ENCODE measurements around the gene PKHD1.

PKHD1 gene

DNA sequence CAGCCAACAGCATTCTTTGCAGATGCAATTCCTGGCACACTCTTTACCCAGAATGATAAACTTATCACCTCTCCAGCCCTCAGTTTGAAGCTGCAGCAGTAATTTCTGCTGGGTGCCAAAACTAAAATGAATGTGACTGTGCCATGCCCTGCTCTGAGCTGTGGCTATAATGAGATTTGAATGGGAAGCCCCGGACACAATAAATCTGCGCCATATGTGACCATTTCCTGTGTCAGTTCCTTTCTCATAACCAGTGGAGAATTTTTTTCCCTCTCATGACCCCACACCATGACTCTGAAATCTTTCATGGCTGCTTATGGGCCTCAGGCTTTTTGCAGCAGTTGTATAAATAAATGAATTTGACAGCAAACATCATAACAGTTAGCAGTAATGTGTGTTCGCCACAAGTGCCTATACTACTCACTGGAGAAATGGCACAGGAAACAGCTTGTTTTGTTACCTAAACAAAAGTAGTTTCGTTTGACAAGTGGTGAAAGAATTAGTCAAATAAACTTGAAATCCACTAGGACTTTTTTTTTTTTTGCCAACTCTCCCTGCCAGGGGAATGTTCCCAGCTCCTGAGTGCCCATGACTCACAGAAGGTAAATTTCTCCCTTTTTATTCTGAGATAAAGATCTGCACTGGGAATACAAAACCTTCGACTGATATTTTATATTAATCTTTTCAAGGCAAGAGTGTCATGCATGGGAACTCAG, 408.4 kb downstream of the PKHD1 start:
- no peak for DNase-seq (ENCODE audit: low spot score)

DNA sequence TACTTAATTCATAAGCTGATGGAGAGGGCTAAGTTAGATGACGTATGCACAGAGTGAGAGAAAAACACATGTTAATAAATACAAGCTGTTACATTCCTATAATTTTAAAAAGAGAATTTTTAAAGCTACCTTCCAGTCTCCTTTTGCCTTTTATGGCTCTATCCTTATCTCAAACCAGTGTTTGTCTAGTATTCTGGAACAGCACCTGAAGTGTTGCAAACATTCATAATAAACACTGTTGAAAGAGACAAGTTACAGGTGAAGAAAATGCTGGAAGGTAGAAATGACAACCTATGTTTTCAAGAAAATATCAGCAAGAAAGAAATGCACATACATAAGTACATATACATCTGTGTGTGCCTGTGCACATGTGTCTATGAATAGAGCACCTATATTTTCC, 409.1 kb downstream of the PKHD1 start:
- DNase-seq (ENCODE audit: low spot score): no peak

DNA sequence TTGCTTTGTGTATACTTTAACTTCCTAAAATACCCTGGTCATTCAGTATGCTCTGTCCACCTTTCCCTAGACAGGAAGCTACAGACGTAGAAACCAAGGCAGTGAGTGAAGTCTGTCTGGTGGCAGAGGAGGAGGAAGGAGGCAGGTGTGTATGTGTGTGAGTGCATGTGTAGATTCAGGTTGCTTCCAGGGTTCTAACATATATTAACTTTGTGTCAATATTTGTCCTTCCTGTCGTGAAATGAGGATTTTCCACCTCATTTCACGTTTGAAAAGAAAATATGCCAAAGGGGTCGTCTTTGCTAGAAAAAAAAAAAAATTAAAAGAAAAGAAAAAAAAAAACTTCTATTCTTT, 411.5 kb downstream of the PKHD1 start:
- no peak for DNase-seq (ENCODE audit: low spot score)

DNA sequence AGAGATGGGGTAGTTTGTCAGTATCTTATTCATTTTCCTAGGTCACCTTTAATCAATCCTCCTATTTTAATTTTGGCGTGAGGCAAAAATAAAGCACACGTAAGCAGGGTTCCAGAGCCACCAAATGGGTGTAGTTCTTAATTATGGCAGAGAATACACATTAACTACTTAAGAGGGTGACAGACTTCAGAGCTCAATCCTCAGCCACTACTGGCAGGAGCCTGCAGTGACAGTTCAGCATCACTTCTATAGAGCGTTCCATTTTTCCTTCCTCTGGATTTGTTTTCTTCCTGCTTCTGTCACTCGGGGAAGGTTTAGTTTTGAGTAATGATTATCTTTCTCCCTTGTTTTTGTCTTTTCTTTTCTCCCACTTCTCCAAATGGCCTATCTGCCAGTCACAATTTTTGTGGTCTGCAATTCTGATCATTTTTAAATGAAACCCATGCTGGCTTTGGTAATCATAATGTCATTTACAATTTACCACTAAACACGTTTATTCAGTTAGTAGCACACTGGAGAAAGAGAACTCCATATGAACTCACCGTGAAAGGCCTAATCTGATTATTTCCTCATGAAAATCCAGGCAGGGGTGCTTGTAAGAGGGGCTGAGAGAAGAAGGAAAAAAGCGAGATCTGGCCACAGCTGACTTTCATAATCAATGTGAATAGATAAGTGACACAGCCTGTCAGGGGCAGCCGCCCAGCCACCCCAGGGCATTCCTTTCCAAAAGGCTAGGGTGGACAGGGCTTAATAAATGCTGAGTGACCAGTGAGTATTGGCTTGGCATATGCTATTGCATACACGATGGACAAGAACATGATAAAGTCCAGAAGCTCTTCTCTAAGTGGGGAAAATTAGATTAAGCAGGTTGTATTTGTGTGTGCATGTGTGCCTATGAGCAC, 412.1 kb downstream of the PKHD1 start:
- no peak for DNase-seq (ENCODE audit: low spot score)

DNA sequence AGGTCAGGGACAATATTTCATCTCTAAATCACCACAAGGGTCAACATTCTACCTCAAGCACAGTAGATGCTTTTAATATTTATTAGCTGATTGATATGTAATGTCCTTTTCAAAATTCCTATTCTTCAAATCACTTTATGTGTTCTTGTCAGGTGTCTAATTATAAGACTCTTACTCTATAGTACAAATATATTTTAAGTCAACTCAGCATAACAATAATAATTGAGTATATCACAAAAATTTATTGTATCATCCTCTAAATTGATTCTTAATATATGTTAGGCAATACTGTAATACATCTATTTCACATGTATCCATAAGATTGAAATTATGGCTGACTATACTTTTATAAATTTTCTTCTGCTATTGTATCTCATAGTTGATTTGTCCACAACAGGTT, 423.9 kb downstream of the PKHD1 start:
- DNase-seq (ENCODE audit: low spot score): no peak

DNA sequence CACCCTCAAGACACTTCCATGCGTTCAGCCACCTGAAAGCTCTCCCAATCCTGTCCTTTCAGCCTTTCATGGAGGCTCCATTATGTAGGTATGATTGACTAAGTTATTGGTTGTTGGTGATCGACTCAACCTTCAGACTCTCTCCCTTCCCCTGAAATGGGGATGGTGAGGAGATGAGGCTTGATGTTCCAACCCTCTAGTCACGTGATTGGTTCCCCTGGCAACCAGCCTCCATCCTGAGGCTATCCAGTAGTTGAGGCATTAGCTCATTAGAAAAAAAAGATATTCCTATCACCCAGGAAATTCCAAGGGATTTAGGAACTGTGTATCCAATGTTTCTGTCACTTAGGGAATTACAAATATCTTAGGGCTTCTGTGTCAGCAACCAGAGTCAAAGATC, 426.6 kb downstream of the PKHD1 start:
- no peak for DNase-seq (ENCODE audit: low spot score)

DNA sequence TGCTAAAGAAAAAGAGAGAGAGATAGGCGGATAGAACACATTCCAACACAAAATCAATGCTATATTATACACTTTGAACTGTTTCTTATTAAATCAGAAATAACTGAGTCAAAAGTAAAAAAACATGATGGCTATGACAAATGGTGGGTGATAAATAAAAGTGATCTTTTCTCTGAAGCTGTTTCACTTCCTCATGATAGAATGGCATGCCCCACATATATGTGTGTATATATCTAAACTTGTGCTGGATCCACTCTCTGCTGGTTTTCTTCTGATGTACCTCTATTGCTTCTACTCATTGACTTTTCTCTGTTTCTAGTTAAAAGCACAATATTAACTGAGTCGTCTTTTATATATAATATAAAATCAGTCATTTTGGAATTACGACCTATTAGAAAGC, 429.9 kb downstream of the PKHD1 start:
- no peak for DNase-seq (ENCODE audit: low spot score)

DNA sequence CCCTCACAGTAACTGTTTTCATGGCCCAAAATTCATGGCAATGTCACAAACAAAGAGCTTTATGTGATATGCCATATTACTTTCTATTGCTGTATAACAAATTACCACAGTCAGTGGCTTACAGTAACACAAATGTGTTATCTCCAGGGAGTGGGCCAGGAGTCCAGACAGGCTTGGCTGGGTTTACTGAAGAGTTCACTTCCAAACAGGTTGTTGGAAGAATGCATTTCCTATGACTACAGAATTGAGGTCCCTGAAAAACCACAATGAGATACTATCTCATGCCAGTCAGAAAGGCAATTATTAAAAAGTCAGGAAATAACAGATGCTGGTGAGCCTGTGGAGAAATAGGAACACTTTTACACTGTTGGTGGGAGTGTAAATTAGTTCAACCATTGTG, 431.9 kb downstream of the PKHD1 start:
- DNase-seq (ENCODE audit: low spot score): no peak

DNA sequence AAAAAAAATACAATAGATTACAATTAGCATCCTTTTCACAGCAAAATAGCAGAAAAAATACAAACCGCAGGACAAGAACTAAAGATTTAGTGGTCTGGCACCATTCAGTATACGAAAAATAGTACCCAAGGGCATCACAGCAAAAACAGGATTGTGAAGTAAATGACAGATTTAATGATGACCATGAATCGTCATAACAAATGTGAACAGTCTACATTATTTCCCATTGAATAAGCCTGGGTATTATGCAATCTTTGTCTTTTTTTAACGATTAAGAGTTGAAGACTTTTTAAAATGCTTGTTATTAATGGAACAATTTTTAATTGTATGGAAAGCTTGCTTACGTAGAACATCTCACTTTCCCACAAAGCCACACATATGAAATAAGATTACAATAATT, 432.8 kb downstream of the PKHD1 start:
- no peak for DNase-seq (ENCODE audit: low spot score)

DNA sequence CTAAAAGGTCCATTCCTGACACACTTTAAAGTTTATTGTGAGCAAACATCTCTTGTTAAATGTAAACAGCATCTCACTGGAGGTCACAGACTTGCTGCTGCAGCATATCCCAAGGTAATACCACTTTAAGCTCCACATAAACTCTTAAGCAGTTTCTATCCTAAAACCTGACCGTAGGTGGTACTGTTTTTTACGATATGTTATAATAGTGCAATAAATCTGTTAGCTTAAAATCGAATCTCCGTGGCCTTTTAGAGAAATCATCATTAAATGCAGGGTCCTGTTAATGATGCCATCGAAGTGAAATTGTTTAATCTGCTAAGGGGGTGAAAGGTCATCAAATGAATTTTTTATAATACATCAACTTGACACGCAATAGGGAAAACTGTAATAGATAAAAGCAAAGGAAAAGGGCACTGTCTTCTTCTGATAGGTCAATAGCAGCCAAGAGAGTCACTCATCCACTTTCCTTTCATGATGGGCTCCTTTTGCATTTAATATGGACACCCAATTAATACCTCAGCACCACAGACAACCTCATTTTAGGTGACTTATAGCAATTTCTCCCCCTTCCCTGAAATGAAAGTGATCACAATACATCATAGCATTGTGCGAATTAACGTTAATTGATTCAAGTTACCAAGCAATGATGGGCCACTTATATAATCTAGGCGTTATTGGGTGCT, 436.1 kb downstream of the PKHD1 start:
- no peak for DNase-seq (ENCODE audit: low spot score)

DNA sequence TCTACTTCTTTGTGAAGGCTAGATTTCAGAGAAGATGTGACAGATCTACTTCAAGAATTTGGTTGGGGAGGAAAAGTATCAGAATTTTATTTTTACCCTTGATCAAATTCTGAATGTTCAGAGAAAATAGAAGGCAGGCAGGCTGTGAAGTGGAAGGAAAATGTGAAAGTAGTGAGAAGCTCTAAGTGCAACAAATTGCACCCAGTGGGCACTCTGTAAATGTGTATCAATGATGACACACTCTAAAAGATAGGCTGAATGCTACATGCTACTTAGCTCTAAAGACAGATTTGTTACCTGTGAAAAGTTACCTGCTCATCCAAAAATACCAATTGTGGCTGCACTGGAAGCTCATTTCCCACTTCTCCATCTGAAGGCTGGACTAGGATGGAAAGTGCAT, 438.6 kb downstream of the PKHD1 start:
- DNase-seq (ENCODE audit: low spot score): no peak

DNA sequence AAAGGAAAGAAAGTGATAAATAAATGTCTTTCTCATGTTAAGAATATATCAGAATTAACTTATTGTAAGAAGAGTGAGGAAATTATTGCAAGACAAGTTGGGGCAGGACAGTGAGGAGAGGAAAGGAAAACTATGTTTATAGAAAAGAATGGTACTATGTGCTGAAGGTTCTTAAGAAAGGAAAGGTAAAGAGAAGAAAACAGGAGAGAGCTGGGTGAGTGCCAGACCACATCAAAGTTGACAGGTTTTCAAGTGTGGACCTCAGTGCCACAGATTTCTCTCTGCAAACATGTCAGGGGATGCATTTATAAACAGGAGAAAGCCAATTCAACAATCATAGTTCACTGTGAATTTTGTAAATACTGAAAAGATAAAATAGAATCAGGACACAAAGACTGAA, 439.2 kb downstream of the PKHD1 start:
- no peak for DNase-seq (ENCODE audit: low spot score)

DNA sequence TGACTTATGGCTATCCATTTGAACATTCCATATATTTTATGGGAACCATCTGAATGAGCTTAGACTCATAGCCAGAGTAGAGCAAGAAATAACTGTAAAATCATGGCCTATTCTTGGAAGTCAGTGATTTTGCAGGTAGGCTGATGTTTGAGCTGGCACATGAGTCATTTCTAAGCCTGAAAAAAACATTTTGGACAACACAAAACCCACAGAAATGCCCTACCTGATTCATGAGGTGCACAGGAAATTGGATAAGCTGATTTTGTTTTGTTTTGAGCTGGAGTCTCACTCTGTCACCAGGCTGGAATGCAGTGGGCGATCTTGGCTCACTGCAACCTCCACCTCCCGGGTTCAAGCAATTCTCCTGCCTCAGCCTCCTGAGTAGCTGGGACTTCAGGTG, 443.0 kb downstream of the PKHD1 start:
- DNase-seq (ENCODE audit: low spot score): no peak

DNA sequence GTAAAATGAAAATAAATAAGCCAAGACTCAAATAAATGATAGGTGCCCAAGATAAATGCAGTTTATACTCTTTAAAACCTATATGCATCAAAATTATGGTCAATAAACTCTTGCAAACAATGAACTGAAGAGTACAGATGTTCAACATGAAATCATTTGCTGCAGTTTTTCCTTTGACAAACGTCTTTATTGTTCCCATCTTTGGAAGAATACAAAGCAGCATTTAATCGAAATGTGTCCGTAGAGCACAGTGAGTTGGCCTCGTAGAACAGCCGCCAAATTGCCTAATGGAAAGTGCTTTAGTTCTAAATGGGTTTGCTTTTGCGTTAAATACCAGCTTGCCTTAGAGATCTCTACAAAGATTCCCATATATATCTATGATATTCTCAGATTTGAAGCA, 447.4 kb downstream of the PKHD1 start:
- no peak for DNase-seq (ENCODE audit: low spot score)

DNA sequence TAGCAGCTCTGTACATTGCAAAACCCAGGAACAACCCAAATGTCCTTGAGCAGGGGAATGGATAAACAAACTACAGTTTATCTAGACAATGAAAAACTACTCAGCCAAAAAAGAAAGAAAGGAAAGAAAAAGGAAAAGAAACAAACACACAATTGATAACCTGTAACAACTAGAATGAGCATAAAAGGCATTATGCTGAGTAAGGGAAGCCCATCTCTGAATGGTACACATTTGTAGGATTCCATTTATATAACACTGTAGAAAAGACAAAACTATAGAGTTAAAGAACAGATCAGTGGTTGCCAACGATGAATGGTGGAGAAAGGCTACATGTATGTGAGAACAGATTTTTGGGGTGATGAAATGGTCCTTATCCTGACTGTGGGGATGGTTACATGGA, 454.0 kb downstream of the PKHD1 start:
- no peak for DNase-seq (ENCODE audit: low spot score)

DNA sequence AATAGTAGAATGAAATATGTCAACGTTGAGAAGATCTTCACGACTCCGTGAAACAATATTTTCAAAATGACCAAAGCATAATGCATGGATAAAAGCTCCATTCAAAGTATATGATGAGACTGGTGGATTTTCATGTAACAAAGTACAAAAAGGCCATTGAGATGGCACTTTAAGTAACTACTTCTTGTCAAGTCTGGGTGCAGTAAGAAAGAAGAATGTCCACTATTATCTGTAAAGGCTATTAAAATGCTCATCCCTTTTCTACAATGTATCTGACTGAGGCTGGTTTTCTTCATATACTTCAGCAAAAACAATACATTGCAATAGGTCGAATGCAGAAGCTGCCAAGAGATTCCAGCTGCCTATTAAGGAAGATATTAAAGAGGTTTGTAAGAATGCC, 457.4 kb downstream of the PKHD1 start:
- no peak for DNase-seq (ENCODE audit: low spot score)

DNA sequence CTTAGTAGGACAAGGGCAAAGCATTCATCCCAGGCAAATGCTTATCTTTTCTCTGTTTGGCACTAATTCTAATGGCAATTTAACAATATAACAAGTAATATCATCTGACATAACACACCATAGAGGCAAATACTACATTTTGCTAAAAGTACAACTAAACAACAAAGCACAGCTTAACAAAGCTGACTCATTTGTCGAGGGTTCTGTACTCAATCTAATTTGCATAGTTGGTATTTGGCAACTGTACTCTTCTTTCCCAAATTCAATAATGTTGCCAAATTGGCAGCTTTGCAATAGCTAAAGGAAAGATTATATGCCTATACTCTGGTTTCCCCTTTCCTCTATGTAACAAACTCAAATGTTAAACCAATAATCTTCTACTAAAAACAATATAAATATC, 461.0 kb downstream of the PKHD1 start:
- no peak for DNase-seq (ENCODE audit: low spot score)

DNA sequence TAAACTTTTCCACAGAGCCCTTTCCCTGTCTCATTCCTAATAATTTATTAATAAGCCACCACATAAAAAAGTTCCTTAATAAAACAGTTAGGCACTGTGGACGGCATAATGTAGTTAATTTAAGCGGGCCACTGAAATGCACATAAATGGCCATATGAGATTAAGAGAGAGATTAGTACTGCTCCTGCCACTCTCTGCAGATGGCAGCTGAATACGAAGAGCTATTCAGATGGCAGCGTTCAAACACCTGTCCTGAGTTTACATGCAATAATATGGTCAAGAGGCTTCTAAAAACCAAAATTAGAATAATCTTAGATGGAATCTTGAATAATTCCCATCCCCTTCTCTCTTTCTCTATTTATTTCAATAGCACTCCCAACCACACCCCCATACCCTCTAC, 461.8 kb downstream of the PKHD1 start:
- no peak for DNase-seq (ENCODE audit: low spot score)

DNA sequence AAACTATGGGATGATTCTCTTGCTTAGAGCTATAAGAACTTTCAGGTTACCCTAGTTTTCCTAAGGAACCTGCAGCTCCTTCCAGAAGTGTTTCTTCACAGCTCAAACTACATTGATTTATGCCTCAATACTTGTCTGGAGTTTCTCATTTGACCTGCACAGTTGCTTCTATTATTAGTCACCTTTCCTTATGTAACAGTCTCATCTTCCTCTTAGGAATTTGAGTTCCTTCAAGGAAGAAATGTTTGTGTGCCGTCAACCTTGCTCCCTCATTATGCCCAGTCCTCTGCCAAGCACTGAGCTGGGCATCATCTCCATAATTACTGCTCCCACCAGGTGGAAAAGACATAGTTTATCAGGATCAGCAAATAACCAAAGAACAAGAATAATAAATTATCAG, 466.4 kb downstream of the PKHD1 start:
- DNase-seq (ENCODE audit: low spot score): no peak

DNA sequence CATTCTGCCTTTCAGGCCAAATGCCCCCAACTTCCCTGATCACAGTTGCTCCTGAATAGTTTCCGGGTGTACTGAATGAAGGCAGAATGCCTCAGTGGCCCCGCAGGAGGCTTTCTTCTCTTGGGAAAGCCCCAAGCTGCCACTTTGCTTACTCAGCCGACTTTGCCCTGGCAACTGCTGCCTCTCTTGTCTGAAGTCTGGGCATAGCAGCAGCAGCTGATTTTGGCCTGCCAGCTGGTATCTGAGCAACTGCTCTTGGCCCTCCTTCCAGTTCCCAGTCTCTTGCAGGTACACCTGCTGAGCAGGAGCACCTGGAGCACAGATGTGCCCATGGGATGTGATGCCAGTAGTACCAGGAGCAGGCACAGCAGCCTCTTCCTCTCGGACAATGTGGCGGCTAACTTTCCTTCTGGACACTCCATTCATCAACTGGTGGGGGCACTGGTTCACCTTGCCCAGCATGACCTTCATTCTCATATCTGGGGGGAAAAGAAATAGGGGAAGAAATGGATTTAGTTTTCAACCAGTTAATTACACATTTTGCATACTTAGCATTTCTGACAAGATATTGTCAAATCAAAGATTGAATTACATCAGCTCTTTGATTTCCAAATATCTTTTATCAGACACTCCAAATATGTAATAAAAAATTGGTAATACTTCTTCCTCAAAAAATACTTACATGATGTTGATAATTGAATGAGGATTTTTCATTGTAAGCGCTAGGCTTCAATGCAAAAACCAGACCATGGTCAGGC, 468.2 kb downstream of the PKHD1 start:
- DNase-seq (ENCODE audit: low spot score): no peak

DNA sequence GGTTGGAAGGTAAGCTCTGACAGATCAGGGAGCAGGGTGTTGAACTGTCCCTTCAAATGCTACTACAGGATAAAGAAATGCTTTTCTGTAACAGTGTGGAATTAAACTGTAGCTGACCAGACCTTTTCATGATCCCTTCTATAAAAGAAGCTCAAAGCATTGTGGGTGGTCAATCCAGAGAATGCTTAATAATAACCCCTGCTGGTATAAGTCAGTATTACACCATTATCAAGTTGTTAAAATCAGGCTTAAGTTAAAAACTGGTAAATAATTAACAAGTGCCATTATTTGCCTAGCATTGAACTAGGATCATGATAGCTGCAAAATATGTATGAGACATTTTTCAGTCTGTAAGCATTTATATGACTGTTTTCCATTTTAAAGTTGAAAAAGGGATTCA, 468.9 kb downstream of the PKHD1 start:
- no peak for DNase-seq (ENCODE audit: low spot score)

DNA sequence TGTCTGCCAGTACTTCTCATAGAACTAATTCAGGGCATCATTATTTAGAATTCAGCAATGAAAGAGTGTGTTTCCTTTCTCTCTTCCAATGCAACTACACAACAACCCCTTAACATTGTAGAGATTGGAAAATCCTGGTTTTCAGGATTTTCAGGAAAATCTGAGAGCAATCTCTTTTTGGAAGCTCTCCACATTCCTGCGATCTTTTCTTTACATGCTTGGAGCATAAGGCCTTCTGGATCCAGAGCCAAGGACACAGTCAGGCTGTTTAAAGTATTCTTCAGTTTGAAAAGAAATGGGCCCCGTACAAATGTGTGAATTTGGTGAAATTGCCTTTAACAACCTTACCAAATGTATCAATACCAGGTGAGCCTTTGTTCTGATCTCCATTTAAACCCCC, 469.7 kb downstream of the PKHD1 start:
- DNase-seq (ENCODE audit: low spot score): no peak
